ENCODE measurements around the gene SPCS2. TPM values are rescaled to one million over a fixed set of nuclear protein-coding genes. Genes with fewer than 3 reads are reported as not detected.
"Not testable (repeated sequence)": the region's sequence is repeated elsewhere in the genome, so short reads cannot be mapped to it uniquely, and the experiment has no call there.

SPCS2 gene
- total RNA-seq, 1 donor from 2014 or later = 186 TPM

DNA sequence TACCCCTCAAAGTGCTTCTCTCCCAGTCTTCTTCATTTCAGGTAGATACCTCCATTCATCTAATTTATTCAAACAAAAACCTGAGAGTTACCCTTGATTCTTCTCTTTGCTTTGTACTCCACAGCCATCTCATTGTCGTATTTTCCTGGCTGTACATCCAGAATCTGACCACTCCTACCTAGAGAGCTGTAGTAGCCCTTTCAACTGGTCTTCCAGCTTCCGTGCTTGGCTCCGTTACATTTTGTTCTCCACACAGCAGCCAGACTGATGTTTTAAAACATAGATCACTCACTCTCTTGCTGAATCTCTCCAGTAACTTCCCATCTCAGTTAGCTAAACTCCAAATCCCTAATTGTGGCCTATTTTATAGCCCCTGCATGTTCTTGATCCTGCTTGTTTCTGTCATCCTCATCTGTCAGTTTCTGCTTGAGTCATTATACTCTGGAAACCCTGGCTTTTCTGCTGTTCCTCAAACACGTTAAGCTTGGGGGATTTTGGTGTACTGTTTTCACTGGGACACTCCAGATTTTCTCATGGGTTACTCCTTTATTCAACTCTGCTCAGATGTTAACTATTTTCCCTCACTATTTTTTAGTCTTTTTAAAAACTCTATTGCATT is 7.4 kb downstream of the SPCS2 start:
- DNase-seq (ENCODE audit: low read depth, low spot score) = no peak
- H3K4me3 Mint-ChIP-seq = no peak overlapping the region
- peaks cover 26% of the 10 kb centered on the region for H3K4me1 Mint-ChIP-seq
- no peaks in the 10 kb centered on the region for H3K27me3 Mint-ChIP-seq (ENCODE audit: low read depth)
- no peaks in the 10 kb centered on the region for H3K36me3 Mint-ChIP-seq (ENCODE audit: low read depth)
- no peak overlapping the region for H3K27ac Mint-ChIP-seq (ENCODE audit: unreplicated experiment)
- TF ChIP-seq, protein P1, sequence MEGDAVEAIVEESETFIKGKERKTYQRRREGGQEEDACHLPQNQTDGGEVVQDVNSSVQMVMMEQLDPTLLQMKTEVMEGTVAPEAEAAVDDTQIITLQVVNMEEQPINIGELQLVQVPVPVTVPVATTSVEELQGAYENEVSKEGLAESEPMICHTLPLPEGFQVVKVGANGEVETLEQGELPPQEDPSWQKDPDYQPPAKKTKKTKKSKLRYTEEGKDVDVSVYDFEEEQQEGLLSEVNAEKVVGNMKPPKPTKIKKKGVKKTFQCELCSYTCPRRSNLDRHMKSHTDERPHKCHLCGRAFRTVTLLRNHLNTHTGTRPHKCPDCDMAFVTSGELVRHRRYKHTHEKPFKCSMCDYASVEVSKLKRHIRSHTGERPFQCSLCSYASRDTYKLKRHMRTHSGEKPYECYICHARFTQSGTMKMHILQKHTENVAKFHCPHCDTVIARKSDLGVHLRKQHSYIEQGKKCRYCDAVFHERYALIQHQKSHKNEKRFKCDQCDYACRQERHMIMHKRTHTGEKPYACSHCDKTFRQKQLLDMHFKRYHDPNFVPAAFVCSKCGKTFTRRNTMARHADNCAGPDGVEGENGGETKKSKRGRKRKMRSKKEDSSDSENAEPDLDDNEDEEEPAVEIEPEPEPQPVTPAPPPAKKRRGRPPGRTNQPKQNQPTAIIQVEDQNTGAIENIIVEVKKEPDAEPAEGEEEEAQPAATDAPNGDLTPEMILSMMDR (conservative IDR thresholded peaks at IDR 0.05) = no peak
- H3K9me3 Mint-ChIP-seq = no peaks in the 10 kb centered on the region

DNA sequence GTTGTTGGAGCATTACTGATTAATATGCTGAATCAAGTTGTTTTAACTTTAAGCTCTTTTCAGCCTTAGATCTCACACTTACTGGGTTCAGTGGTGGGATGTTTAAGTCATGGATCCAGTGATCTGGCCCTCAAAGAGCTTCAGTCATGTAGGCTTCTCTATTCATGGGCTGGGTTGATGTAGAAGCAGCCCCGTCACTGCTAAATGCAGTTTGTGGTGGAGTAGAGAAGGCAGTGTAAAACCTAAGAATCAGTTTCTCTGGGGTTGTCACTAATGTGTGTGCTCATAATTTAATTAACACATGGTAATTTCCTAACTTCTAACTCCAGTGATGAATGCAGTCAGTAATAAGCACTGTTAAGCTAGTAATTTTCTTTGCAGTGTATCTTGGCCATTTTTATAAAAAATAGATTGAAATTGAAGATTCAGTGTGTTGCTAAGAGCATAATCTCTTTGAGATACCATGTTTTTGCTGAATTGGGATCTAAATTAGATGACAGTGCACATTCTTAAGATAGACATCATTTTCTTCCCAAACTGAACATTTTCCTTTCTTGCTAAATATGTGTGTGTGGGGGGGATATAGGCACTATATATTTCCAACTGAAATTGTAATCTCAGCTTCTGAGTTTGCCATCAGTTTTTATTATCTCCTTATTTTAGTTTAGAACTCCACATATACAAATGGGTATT is 9.0 kb downstream of the SPCS2 start:
- Mint-ChIP-seq H3K4me1 (peaks cover 22% of the 10 kb centered on the region), H3K27ac (ENCODE audit: unreplicated experiment) (no peak overlapping the region), H3K9me3 (no peaks in the 10 kb centered on the region), H3K36me3 (ENCODE audit: low read depth) (no peaks in the 10 kb centered on the region), H3K27me3 (ENCODE audit: low read depth) (no peaks in the 10 kb centered on the region), H3K4me3 (no peak overlapping the region)
- DNase-seq (ENCODE audit: low read depth, low spot score) = no peak
- TF ChIP-seq, protein P1 (conservative IDR thresholded peaks at IDR 0.05) = no peak

DNA sequence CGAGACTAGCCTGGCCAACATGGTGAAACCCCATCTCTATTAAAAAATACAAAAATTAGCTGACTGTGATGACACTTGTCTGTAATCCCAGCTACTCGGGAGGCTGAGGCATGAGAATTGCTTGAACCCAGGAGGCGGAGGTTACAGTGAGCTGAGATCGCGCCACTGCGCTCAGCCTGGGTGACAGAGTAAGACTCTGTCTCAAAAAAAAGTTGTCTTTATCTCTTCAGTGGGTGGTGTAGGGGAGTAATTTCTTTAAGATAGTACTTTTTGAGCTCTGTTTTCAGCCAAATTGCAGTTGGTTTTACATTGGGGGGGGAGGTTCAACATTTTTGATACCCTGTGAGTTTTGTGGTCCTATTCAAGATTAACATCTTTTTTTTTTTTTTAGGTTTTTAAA is 11.1 kb downstream of the SPCS2 start:
- not testable (repeated sequence) for DNase-seq (ENCODE audit: low read depth, low spot score); H3K9me3 Mint-ChIP-seq; H3K36me3 Mint-ChIP-seq (ENCODE audit: low read depth); H3K27me3 Mint-ChIP-seq (ENCODE audit: low read depth); H3K27ac Mint-ChIP-seq (ENCODE audit: unreplicated experiment); H3K4me3 Mint-ChIP-seq
- H3K4me1 Mint-ChIP-seq = peaks cover 30% of the 10 kb centered on the region

DNA sequence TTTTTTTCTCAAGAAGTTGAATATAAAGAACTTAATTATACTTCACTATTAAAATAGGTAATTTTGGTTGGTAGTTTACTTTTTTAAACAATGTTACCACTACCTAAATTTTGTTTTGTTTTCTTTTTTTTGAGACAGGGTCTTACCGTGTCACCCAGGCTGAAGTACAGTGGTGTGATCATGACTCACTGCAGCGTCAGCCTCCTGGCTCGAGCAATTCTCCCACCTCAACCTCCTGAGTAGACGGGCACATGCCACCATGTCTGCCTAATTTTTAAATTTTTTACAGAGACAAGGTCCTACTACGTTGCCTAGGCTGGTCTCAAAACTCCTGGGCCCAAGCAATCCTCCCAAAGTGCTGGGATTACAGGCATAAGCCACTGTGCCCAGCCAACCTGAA is 17.6 kb downstream of the SPCS2 start:
- Mint-ChIP-seq H3K27ac (ENCODE audit: unreplicated experiment) (no peak overlapping the region), H3K9me3 (no peaks in the 10 kb centered on the region), H3K4me3 (no peak overlapping the region), H3K4me1 (peaks cover 8% of the 10 kb centered on the region), H3K36me3 (ENCODE audit: low read depth) (peaks cover 3% of the 10 kb centered on the region), H3K27me3 (ENCODE audit: low read depth) (no peaks in the 10 kb centered on the region)
- DNase-seq (ENCODE audit: low read depth, low spot score) = no peak
- TF ChIP-seq, protein P1 (conservative IDR thresholded peaks at IDR 0.05) = no peak

DNA sequence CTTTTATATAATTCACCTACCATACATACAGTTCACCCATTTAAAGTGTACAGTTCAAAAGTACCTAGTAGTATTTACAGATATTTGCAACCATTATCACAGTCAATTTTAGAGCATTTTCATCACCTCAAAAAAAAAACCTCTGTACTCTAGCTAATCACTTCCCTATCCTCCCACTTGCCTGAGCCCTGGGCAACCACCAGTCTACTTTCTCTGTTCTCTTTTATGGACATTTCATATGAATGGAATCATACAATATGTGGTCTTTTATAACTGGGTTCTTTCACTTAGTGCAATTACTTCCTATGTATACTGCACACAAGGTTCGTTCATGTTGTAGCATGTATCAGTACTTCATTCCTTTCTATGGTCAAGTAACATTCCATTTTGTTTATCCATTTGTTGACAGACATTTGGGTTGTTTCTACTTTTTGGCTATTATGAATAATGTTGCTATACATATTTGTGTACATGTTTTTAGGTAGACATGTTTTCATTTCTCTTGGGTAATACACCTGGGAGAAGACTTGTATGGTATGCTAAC is 21.9 kb downstream of the SPCS2 start:
- Mint-ChIP-seq H3K9me3 (no peaks in the 10 kb centered on the region), H3K4me1 (no peaks in the 10 kb centered on the region), H3K27me3 (ENCODE audit: low read depth) (no peaks in the 10 kb centered on the region), H3K4me3 (no peak overlapping the region), H3K27ac (ENCODE audit: unreplicated experiment) (no peak overlapping the region), H3K36me3 (ENCODE audit: low read depth) (peaks cover 23% of the 10 kb centered on the region)
- DNase-seq (ENCODE audit: low read depth, low spot score) = no peak
- TF ChIP-seq, protein P1 (conservative IDR thresholded peaks at IDR 0.05) = no peak

DNA sequence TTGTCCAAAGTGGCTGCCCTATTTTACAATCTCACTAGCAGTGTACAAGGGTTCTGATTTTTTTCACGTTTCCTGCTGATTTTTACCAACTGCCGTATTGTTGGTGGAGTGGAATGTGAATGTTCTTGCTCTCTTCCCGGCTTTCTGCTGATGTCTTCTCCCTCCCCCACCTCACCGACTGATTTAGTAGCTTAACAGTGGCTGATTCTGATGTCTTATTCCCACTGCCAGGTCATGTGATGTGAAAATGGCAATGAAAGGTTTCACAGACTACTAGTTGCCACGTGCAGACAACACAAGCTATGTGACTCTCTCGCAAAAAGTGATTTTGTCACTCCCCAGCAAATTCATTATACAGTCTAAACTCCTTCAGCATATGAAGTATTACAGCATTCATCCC is 22.4 kb downstream of the SPCS2 start:
- Mint-ChIP-seq H3K4me1 (no peaks in the 10 kb centered on the region), H3K9me3 (no peaks in the 10 kb centered on the region), H3K36me3 (ENCODE audit: low read depth) (peaks cover 23% of the 10 kb centered on the region), H3K27me3 (ENCODE audit: low read depth) (no peaks in the 10 kb centered on the region), H3K4me3 (no peak overlapping the region), H3K27ac (ENCODE audit: unreplicated experiment) (no peak overlapping the region)
- DNase-seq (ENCODE audit: low read depth, low spot score) = no peak
- TF ChIP-seq, protein P1 (conservative IDR thresholded peaks at IDR 0.05) = no peak
